Stimulated activated CD8-positive, alpha-beta memory T cell treated with anti-CD3 and anti-CD28 coated beads, Interleukin-15, amount 100 ng/mL, for 48 hours (primary cell): ENCODE results near the gene ZNF831.

Source experiments
- DNase-seq, 2 donors: peaks; one replicate each; pipeline ENCODE4 v3.0.0-alpha.2; 2020; ENCODE audit warnings: low read depth in 2 of 2

Gene ZNF831

GRCh38 chr20:59305908-59306655 is 142.5 kb downstream of the ZNF831 start:
- no peak for DNase-seq

DNA sequence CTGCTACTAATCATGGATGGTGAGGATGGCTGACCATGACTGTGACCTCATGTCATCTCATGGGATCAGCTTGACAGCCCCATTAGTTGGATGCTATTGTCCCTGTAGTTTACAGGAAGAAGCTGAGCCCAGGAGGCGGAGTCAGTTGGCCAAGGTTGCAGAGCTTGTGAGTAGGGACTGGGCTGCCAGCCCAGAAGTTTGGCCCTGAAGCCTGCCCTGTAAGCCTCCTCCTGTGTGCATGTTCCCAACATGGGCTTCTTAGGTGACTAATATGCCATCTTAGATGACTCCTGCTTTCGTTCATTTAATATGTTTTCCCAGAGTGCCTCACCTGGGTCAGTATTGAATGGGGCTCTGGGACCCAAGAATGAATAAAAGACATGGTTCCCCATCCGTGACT is 143.6 kb downstream of the ZNF831 start:
- DNase-seq: no peak
